Mesendoderm (in vitro differentiated cells): Measurements from ENCODE around the gene MYL12B.

Experiments used
- DNase-seq: peaks from one replicate; pipeline ENCODE4 v3.0.0; 2013
- H2AK5ac ChIP-seq: 2 replicates; pipeline ENCODE4 v1.6.1; 2013; ENCODE audit warnings: low read length, inconsistent platforms
- H2BK120ac ChIP-seq: 2 replicates; pipeline ENCODE4 v1.6.1; 2013; ENCODE audit warnings: low read depth, mild to moderate bottlenecking, low read length, moderate library complexity, mixed read lengths
- H2BK15ac ChIP-seq: replicated peaks from 2 replicates; pipeline ENCODE4 v1.6.1; 2013; ENCODE audit warnings: low read depth, mild to moderate bottlenecking, moderate library complexity
- H2BK5ac ChIP-seq: 2 replicates; pipeline ENCODE4 v1.6.1; 2013; ENCODE audit warnings: low read length, inconsistent platforms
- H3K18ac ChIP-seq: 2 replicates; pipeline ENCODE4 v1.6.1; 2013; ENCODE audit warnings: mild to moderate bottlenecking, low read length, mixed read lengths
- H3K23ac ChIP-seq: one replicate; pipeline ENCODE4 v1.6.1; 2013; ENCODE audit warnings: low read length
- H3K27ac ChIP-seq: 2 replicates; pipeline ENCODE4 v1.5.1; 2013; ENCODE audit warnings: low read depth, mild to moderate bottlenecking, inconsistent platforms, low read length, moderate library complexity
- H3K27me3 ChIP-seq: 2 replicates; pipeline ENCODE4 v1.6.1; 2013; ENCODE audit warnings: low read length, control low read depth, mild to moderate bottlenecking, inconsistent platforms; ENCODE audit not compliant: insufficient read depth, poor library complexity
- H3K36me3 ChIP-seq: 2 replicates; pipeline ENCODE4 v1.6.1; 2013; ENCODE audit warnings: low read length, inconsistent platforms; ENCODE audit not compliant: control insufficient read depth, insufficient read depth
- H3K4ac ChIP-seq: one replicate; pipeline ENCODE4 v1.6.1; 2013; ENCODE audit warnings: low read depth, mild to moderate bottlenecking, low read length, moderate library complexity
- H3K4me1 ChIP-seq: 2 replicates; pipeline ENCODE4 v1.6.1; 2013; ENCODE audit warnings: low read depth, low read length, inconsistent platforms; ENCODE audit not compliant: control insufficient read depth
- H3K4me2 ChIP-seq: 2 replicates; pipeline ENCODE4 v1.6.1; 2013; ENCODE audit warnings: low read length
- H3K4me3 ChIP-seq: 2 replicates; pipeline ENCODE4 v1.5.1; 2013; ENCODE audit warnings: mild to moderate bottlenecking, low read length
- H3K56ac ChIP-seq: one replicate; pipeline ENCODE4 v1.6.1; 2013; ENCODE audit warnings: low read length
- H3K79me1 ChIP-seq: 2 replicates; pipeline ENCODE4 v1.6.1; 2013; ENCODE audit warnings: low read length, inconsistent platforms
- H3K79me2 ChIP-seq: 2 replicates; pipeline ENCODE4 v1.6.1; 2013; ENCODE audit warnings: mild to moderate bottlenecking, low read length; ENCODE audit not compliant: control insufficient read depth, insufficient read depth
- H3K9ac ChIP-seq: 2 replicates; pipeline ENCODE4 v1.6.1; 2013; ENCODE audit warnings: low read length, inconsistent platforms
- H4K5ac ChIP-seq: one replicate; pipeline ENCODE4 v1.6.1; 2013; ENCODE audit warnings: low read length
- H4K8ac ChIP-seq: one replicate; pipeline ENCODE4 v1.6.1; 2013; ENCODE audit warnings: low read depth, mild to moderate bottlenecking, control low read depth, low read length, moderate library complexity
- WGBS: extraction: QIAGEN DNeasy Blood & Tissue Kit; methylation state at CpG from one replicate; pipeline ENCODE4 v1.1.7; 2013; ENCODE audit warnings: low lambda C conversion rate, missing lambda C conversion rate; ENCODE audit not compliant: insufficient coverage; ENCODE audit errors: extremely low coverage; 5-methylcytosine and 5-hydroxymethylcytosine counted together

Gene MYL12B

DNA sequence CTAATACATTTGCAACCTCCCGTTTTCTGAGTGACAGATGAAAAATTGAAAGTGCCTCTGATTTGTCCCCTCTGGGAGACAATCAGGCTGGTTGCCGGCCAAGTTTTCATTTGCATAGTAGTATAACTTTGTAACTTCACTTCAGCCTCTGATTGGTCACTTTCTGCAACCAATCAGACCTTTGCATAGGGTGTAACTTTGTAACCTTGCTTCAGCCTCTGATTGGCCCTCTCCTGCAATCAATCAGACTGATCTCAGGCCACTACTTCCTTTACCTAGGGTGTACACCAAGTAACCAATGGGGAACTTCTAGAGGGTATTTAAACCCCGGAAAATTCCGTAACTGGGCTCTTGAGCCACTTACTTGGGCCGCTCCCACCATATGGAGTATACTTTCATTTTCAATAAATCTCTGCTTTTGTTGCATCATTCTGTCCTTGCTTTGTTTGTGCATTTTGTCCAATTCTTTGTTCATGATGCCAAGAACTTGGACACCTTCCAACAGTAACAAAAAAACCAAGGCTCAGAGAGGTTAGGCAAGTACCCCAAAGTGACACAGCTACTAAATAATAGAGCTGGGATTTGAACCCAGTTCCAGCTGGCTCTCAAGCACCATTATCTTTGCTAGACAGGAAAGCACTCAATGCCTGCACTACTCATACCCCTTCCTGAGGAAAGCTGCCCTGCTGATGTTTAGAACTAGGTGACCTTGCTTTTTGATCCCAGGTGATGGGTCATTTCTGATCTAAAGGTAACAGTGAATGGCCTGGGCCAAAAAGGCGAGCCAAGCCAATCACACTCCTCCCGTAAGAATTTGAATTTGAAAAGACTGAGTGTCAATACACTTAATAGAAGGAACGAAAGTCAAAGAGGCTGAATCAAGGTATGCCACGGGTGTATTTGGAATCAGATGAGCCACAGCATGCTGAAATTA lies 31.3 kb upstream of the MYL12B start:
- Histone ChIP-seq H3K79me2 (no peaks in the 10 kb centered on the region), H3K36me3 (no peaks in the 10 kb centered on the region), H2BK120ac (no peak overlapping the region), H3K18ac (no peak overlapping the region), H3K23ac (no peak overlapping the region), H3K4me3 (no peak overlapping the region), H3K79me1 (no peaks in the 10 kb centered on the region), H2BK15ac (no peak overlapping the region), H2AK5ac (no peak overlapping the region), H2BK5ac (no peak overlapping the region), H4K5ac (no peak overlapping the region), H3K27ac (no peak overlapping the region), H3K4me2 (no peak overlapping the region), H3K9ac (no peak overlapping the region), H3K4me1 (no peaks in the 10 kb centered on the region), H3K4ac (no peak overlapping the region), H3K56ac (no peak overlapping the region), H3K27me3 (no peaks in the 10 kb centered on the region), H4K8ac (no peak overlapping the region)
- DNase-seq, result peak; percentile 57
- no CpG with 5 or more reads among the region's 9 CpGs for WGBS

DNA sequence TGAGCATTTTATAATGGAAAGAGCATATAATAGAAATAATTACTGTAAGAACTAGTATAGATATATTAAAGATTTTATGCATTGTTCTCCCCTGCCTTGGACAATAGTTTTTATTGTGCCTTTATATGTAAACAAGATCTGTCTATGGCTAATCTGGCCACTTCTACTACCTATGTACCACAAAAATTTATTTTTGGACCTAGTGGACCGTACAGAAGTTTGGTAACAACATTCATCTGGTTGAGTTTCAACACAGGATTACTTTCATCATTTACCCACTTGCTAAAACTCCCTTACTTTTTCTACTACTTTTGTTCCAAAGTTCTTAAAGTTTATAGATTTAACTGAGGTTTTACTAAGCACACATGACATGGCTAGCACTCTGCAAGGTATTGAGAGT lies 28.9 kb upstream of the MYL12B start:
- Histone ChIP-seq H3K56ac (no peak overlapping the region), H3K4me2 (no peak overlapping the region), H4K5ac (no peak overlapping the region), H2BK120ac (no peak overlapping the region), H3K79me1 (no peaks in the 10 kb centered on the region), H3K4ac (no peak overlapping the region), H2BK15ac (no peak overlapping the region), H3K18ac (no peak overlapping the region), H3K9ac (no peak overlapping the region), H2BK5ac (no peak overlapping the region), H3K23ac (no peak overlapping the region), H3K27me3 (no peaks in the 10 kb centered on the region), H3K4me1 (no peaks in the 10 kb centered on the region), H3K36me3 (no peaks in the 10 kb centered on the region), H4K8ac (no peak overlapping the region), H3K79me2 (no peaks in the 10 kb centered on the region), H3K27ac (no peak overlapping the region), H2AK5ac (no peak overlapping the region), H3K4me3 (no peak overlapping the region)
- WGBS, result no CpG with 5 or more reads among the region's 1 CpG
- no peak for DNase-seq

DNA sequence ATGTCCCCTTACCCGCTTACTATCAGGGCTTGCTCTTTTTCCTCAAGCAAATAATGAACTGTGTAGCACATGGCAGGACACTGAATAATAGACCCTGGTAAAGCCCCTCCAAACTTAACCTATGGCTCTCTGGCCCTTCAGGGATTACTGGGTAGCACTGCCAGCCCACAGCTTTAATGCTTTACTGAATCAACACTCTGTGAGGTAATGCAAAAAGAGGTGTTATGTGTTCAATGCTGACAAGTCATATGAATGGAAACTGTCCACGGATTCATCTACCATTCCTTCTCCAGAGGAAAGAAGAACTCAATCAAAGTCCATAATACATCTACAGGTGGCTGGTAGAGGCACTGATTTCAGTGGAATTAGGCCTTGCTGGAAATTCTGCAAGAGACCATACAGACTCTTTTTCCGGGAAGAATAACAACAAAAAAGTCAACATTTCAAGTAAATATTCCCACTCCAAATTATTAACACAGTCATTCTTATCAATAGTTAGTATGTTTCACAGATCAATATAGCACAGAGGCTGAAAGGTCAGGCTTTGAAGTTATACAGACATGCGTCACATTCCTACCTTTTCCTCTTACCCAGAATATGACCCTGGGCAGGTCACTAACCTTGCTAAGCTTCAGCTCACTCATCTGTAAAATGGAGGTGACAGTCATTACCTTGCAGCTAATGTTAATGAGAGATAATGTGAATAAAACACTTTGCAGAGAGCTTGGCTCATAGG lies 28.3 kb upstream of the MYL12B start:
- no peak overlapping the region for H3K27ac ChIP-seq
- no peak overlapping the region for H2AK5ac ChIP-seq
- H2BK120ac ChIP-seq, result no peak overlapping the region
- no peaks in the 10 kb centered on the region for H3K4me1 ChIP-seq
- no peaks in the 10 kb centered on the region for H3K79me1 ChIP-seq
- no peak for DNase-seq
- H3K56ac ChIP-seq, result no peak overlapping the region
- H3K23ac ChIP-seq, result no peak overlapping the region
- no peaks in the 10 kb centered on the region for H3K36me3 ChIP-seq
- no peak overlapping the region for H3K9ac ChIP-seq
- H4K5ac ChIP-seq, result no peak overlapping the region
- H3K27me3 ChIP-seq, result no peaks in the 10 kb centered on the region
- no peak overlapping the region for H4K8ac ChIP-seq
- no peak overlapping the region for H3K4me2 ChIP-seq
- H3K4ac ChIP-seq, result no peak overlapping the region
- H3K79me2 ChIP-seq, result no peaks in the 10 kb centered on the region
- no peak overlapping the region for H2BK15ac ChIP-seq
- no peak overlapping the region for H2BK5ac ChIP-seq
- WGBS, result no CpG with 5 or more reads among the region's 4 CpGs
- no peak overlapping the region for H3K18ac ChIP-seq
- no peak overlapping the region for H3K4me3 ChIP-seq

DNA sequence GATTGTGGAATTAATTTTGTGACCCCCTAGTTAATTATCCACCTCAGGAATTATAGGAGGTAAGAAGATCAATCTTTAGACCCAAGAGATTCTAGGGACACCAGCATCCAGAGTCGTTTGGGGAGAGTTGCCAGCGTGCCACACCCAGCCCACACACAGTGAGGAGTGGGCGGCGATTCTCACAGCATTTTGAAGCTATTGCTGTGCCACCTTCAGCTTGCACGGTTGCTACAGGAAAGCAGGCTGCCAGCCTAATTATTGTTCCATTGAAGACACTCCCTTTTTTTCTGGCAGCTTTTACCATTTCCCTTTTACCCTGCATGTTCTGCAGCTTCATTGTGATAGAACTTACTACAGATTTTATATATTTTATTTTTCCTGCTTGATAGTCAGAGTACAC lies 27.5 kb upstream of the MYL12B start:
- Histone ChIP-seq H2AK5ac (no peak overlapping the region), H3K27me3 (no peaks in the 10 kb centered on the region), H4K8ac (no peak overlapping the region), H3K23ac (no peak overlapping the region), H2BK120ac (no peak overlapping the region), H3K4me3 (no peak overlapping the region), H3K4me2 (no peak overlapping the region), H3K27ac (no peak overlapping the region), H2BK5ac (no peak overlapping the region), H3K4ac (no peak overlapping the region), H4K5ac (no peak overlapping the region), H3K9ac (no peak overlapping the region), H3K36me3 (no peaks in the 10 kb centered on the region), H3K79me2 (no peaks in the 10 kb centered on the region), H3K79me1 (no peaks in the 10 kb centered on the region), H3K4me1 (no peaks in the 10 kb centered on the region), H2BK15ac (no peak overlapping the region), H3K56ac (no peak overlapping the region), H3K18ac (no peak overlapping the region)
- DNase-seq, result no peak
- WGBS, result no CpG with 5 or more reads among the region's 5 CpGs

DNA sequence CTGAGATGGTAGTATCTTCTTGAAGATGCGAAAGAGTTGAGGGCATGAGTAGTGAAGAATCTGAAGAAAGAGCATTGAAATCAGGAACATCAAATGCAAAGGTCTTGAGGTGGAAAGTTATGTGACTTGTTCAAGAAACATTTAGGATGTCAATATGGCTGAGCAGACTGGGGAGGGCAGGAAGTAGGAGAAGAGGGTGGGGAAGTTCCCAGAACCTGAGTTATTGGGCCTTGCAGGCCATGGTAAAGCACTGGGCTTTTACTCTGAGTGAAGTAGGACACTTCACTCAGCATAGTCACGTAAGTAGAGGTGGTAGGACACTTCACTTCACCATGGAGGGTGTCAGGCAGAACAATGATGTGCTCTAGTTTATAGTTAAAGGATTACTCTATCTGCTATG lies 26.1 kb upstream of the MYL12B start:
- no peak overlapping the region for H2BK5ac ChIP-seq
- WGBS, result no CpG with 5 or more reads among the region's 2 CpGs
- H3K18ac ChIP-seq, result no peak overlapping the region
- no peak for DNase-seq
- no peak overlapping the region for H3K9ac ChIP-seq
- H2AK5ac ChIP-seq, result no peak overlapping the region
- H3K4me1 ChIP-seq, result no peaks in the 10 kb centered on the region
- H3K36me3 ChIP-seq, result no peaks in the 10 kb centered on the region
- no peak overlapping the region for H3K4me2 ChIP-seq
- no peak overlapping the region for H3K27ac ChIP-seq
- H3K27me3 ChIP-seq, result no peaks in the 10 kb centered on the region
- H4K8ac ChIP-seq, result no peak overlapping the region
- H2BK120ac ChIP-seq, result no peak overlapping the region
- no peak overlapping the region for H2BK15ac ChIP-seq
- no peak overlapping the region for H3K4me3 ChIP-seq
- no peak overlapping the region for H3K4ac ChIP-seq
- no peaks in the 10 kb centered on the region for H3K79me1 ChIP-seq
- H4K5ac ChIP-seq, result no peak overlapping the region
- no peak overlapping the region for H3K56ac ChIP-seq
- no peak overlapping the region for H3K23ac ChIP-seq
- H3K79me2 ChIP-seq, result no peaks in the 10 kb centered on the region
